Measurements from ENCODE around the gene OR6C68.

Gene OR6C68

GRCh38 chr12:55492078-55492477 lies at the start of gene OR6C68:
TSS of gene OR6C68 (plus strand) at chr12:55492378. CDS start at chr12:55492378, 0 bp downstream.
- DNase-seq, result no peak
- TF ChIP-seq, protein P1, sequence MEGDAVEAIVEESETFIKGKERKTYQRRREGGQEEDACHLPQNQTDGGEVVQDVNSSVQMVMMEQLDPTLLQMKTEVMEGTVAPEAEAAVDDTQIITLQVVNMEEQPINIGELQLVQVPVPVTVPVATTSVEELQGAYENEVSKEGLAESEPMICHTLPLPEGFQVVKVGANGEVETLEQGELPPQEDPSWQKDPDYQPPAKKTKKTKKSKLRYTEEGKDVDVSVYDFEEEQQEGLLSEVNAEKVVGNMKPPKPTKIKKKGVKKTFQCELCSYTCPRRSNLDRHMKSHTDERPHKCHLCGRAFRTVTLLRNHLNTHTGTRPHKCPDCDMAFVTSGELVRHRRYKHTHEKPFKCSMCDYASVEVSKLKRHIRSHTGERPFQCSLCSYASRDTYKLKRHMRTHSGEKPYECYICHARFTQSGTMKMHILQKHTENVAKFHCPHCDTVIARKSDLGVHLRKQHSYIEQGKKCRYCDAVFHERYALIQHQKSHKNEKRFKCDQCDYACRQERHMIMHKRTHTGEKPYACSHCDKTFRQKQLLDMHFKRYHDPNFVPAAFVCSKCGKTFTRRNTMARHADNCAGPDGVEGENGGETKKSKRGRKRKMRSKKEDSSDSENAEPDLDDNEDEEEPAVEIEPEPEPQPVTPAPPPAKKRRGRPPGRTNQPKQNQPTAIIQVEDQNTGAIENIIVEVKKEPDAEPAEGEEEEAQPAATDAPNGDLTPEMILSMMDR (IDR thresholded peaks at IDR 0.05; ENCODE audit: low read length), result no peak
- TF ChIP-seq EZH2 (optimal IDR thresholded peaks at IDR 0.05; ENCODE audit: low read depth, low read length) (no peak), EZH2phosphoT487 (IDR thresholded peaks at IDR 0.05; ENCODE audit: low read length) (no peak)
- Histone ChIP-seq H3K4me1 (ENCODE audit: low read length) (no peaks in the 10 kb centered on the region), H3F3A (ENCODE audit: insufficient read depth, low read length) (no peaks in the 10 kb centered on the region), H3K9me2 (replicated peaks; ENCODE audit: insufficient read depth, low read length) (no peaks in the 10 kb centered on the region), H3K27ac (ENCODE audit: low read length) (no peak within 1 kb of the TSS), H3K4me2 (ENCODE audit: low read depth, low read length) (no peak within 1 kb of the TSS), H3K27me3 (replicated peaks; ENCODE audit: insufficient read depth, low read length) (no peaks in the 10 kb centered on the region), H3K79me2 (ENCODE audit: low read length) (no peaks in the 10 kb centered on the region), H2AFZ (ENCODE audit: low read length) (no peak within 1 kb of the TSS), H4K20me1 (ENCODE audit: insufficient read depth, low read length) (no peaks in the 10 kb centered on the region), H3K36me3 (replicated peaks; ENCODE audit: insufficient read depth, low read length) (no peaks in the 10 kb centered on the region), H3K9me3 (replicated peaks; ENCODE audit: insufficient read depth, low read length) (no peaks in the 10 kb centered on the region), H3K9ac (ENCODE audit: low read length) (no peak within 1 kb of the TSS), H3K4me3 (ENCODE audit: low read length) (no peak within 1 kb of the TSS)

- no peak for DNase-seq
- Histone ChIP-seq H3K4me1 (ENCODE audit: low read length) (no peaks in the 10 kb centered on the region), H4K20me1 (ENCODE audit: insufficient read depth, low read length) (no peaks in the 10 kb centered on the region), H3K9me2 (replicated peaks; ENCODE audit: insufficient read depth, low read length) (no peaks in the 10 kb centered on the region), H3K4me2 (ENCODE audit: low read depth, low read length) (no peak within 1 kb of the TSS), H3K9ac (ENCODE audit: low read length) (no peak within 1 kb of the TSS), H3K79me2 (ENCODE audit: low read length) (no peaks in the 10 kb centered on the region), H3K36me3 (replicated peaks; ENCODE audit: insufficient read depth, low read length) (no peaks in the 10 kb centered on the region), H2AFZ (ENCODE audit: low read length) (no peak within 1 kb of the TSS), H3K9me3 (replicated peaks; ENCODE audit: insufficient read depth, low read length) (no peaks in the 10 kb centered on the region), H3K27me3 (replicated peaks; ENCODE audit: insufficient read depth, low read length) (no peaks in the 10 kb centered on the region), H3F3A (ENCODE audit: insufficient read depth, low read length) (no peaks in the 10 kb centered on the region), H3K27ac (ENCODE audit: low read length) (no peak within 1 kb of the TSS), H3K4me3 (ENCODE audit: low read length) (no peak within 1 kb of the TSS)
- TF ChIP-seq, protein P1 (IDR thresholded peaks at IDR 0.05; ENCODE audit: low read length), result no peak
- TF ChIP-seq EZH2phosphoT487 (IDR thresholded peaks at IDR 0.05; ENCODE audit: low read length) (no peak), EZH2 (optimal IDR thresholded peaks at IDR 0.05; ENCODE audit: low read depth, low read length) (no peak)
Observed at GRCh38 chr12:55443776-55444175, 48.4 kb upstream of the OR6C68 start, which contains the start of gene OR6C2. TSS of gene OR6C2 (plus strand) at chr12:55444076. CDS start at chr12:55452214, 8,138 bp downstream.

DNA sequence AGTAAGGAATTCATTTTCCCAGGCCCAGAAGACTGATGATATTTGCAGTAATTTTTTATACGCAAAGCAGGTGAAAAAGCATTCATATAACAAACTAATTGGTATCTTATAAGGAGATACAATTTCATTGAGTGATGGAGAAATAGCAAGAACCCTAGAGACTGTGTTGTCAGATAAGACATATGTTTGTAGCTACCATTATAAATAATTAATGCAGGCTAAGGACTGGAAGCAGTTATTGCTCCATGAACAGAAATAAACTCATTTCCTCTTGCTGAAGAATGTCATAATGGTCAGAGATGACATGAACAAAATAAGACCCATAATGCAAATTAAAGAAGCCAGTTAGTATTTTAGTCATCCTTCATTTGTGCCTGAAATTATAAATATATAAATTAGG lies 46.8 kb upstream of the OR6C68 start:
- H4K20me1 ChIP-seq (ENCODE audit: insufficient read depth, low read length), result no peaks in the 10 kb centered on the region
- no peak overlapping the region for H3K4me3 ChIP-seq (ENCODE audit: low read length)
- H2AFZ ChIP-seq (ENCODE audit: low read length), result no peak overlapping the region
- H3K79me2 ChIP-seq (ENCODE audit: low read length), result no peaks in the 10 kb centered on the region
- DNase-seq, result no peak
- no peaks in the 10 kb centered on the region for H3K4me1 ChIP-seq (ENCODE audit: low read length)
- TF ChIP-seq EZH2phosphoT487 (IDR thresholded peaks at IDR 0.05; ENCODE audit: low read length) (no peak), EZH2 (optimal IDR thresholded peaks at IDR 0.05; ENCODE audit: low read depth, low read length) (no peak)
- TF ChIP-seq, protein P1 (IDR thresholded peaks at IDR 0.05; ENCODE audit: low read length), result no peak
- no peaks in the 10 kb centered on the region for H3K27me3 ChIP-seq (replicated peaks; ENCODE audit: insufficient read depth, low read length)
- no peak overlapping the region for H3K27ac ChIP-seq (ENCODE audit: low read length)
- H3K9me3 ChIP-seq (replicated peaks; ENCODE audit: insufficient read depth, low read length), result no peaks in the 10 kb centered on the region
- H3K9me2 ChIP-seq (replicated peaks; ENCODE audit: insufficient read depth, low read length), result no peaks in the 10 kb centered on the region
- H3K36me3 ChIP-seq (replicated peaks; ENCODE audit: insufficient read depth, low read length), result no peaks in the 10 kb centered on the region
- no peaks in the 10 kb centered on the region for H3F3A ChIP-seq (ENCODE audit: insufficient read depth, low read length)
- no peak overlapping the region for H3K9ac ChIP-seq (ENCODE audit: low read length)
- H3K4me2 ChIP-seq (ENCODE audit: low read depth, low read length), result no peak overlapping the region
